Choroid plexus epithelial cell (primary cell): Measurements from ENCODE around the gene PAEP.

ENCODE experiments used
- DNase-seq: peaks from one replicate; pipeline ENCODE4 v3.0.0-alpha.2; 2010; ENCODE audit warnings: low read depth
- H3K4me3 ChIP-seq: 2 replicates; pipeline ENCODE4 v1.5.1; 2011; ENCODE audit warnings: low read depth, mild to moderate bottlenecking, control low read depth, low read length, moderate library complexity
- CTCF ChIP-seq: conservative IDR thresholded peaks from 2 replicates; pipeline ENCODE4 v1.5.1; 2011; ENCODE audit warnings: low read depth, mild to moderate bottlenecking, control low read depth, inconsistent platforms, low read length, moderate library complexity

PAEP gene

GRCh38 chr9:135516132-135516860 is 45.3 kb upstream of the PAEP start:
- TF ChIP-seq CTCF: no peak
- no peak overlapping the region for H3K4me3 ChIP-seq
- no peak for DNase-seq

DNA sequence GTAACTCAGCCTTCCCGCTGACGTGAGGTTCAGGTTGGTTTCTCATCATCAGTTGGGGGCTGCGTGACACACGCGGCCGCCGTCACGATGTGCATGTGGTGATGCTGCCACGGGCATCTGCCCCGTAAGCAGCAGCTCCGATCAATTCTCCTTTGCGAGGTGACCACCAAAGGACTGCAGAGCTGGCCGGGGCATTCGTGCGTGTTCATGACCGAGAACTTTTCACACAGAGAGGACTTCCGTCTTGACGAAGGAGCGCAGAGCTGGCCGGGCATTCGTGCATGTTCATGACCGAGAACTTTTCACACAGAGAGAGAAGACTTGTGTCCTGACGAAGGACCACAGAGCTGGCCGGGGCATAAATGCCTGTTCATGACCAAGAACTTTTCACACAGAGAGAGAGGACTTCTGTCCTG is 44.1 kb upstream of the PAEP start:
- no peak for TF ChIP-seq CTCF
- no peak for DNase-seq
- H3K4me3 ChIP-seq: no peak overlapping the region

- DNase-seq: no peak
- no peak overlapping the region for H3K4me3 ChIP-seq
- no peak for TF ChIP-seq CTCF
Measured at GRCh38 chr9:135519179-135519971, 42.2 kb upstream of the PAEP start.

DNA sequence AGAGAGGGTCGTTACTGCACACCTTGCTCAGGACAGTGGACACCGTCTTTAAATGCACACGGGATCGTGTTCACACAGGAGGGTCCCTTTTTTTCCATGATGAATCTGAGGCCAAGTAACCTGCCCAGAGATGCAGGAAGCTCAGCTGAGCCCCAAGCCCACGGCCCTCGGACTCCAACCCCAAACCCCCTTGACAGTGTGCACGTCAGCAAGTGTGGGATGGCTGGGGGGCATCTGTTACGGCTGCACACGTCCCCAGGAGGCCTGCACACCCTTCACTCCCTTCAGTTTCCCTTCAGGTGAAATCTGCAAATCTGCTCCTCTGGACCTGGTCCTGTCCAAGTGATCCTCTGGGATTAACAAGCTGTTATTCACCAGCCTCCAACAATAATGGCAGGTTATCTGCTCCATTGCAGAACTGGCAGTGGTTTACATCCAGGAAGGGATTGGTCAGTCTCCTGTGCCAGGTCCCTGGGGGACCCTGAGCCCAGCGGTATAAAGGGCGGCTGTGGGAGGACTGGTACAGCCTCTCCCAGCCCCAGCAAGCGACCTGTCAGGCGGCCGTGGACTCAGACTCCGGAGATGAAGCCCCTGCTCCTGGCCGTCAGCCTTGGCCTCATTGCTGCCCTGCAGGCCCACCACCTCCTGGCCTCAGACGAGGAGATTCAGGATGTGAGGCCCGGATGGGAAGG is 40.5 kb upstream of the PAEP start, which contains the start of gene LCN1:
Gene LCN1, plus strand, starts transcription at position 525 of the 692 bp plus-strand sequence. Its CDS starts 58 bp downstream, at position 583.
- TF ChIP-seq CTCF: no peak
- DNase-seq: no peak
- H3K4me3 ChIP-seq: no peak within 1 kb of the TSS

DNA sequence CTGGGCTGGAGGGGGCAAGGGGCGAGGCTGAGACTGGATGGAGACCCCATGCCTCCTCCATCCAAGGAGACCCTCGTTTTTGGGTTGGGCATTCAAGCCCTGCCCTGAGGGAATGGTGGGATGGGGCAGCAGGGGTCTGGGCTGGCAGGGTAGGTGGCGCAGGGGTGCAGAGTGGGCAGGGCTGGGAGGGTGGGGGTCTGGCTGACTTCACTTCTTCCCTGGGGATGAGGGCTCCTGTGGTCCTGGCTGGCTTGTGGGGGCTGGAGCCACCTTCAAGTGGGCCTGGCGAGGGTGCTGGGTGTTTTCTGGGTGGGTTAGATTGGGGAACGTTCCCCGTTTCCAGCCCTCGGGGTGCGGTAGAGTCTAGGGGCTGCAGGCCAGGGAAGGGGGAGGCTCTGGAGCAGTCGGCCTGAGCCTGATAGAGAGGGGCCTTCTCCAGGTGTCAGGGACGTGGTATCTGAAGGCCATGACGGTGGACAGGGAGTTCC is 39.9 kb upstream of the PAEP start:
- TF ChIP-seq CTCF: no peak
- no peak overlapping the region for H3K4me3 ChIP-seq
- no peak for DNase-seq

GRCh38 chr9:135522137-135522877 is 39.2 kb upstream of the PAEP start:
- no peak for DNase-seq
- TF ChIP-seq CTCF: no peak
- no peak overlapping the region for H3K4me3 ChIP-seq
